GM12872 (cell line): ENCODE data around the gene CORO2B.

Experiments
- CTCF ChIP-seq: IDR thresholded peaks from 3 replicates; pipeline ENCODE4 v1.5.1; 2011; ENCODE audit warnings: low read depth, mild to moderate bottlenecking, low read length, moderate library complexity; ENCODE audit not compliant: insufficient read depth

Gene CORO2B

DNA sequence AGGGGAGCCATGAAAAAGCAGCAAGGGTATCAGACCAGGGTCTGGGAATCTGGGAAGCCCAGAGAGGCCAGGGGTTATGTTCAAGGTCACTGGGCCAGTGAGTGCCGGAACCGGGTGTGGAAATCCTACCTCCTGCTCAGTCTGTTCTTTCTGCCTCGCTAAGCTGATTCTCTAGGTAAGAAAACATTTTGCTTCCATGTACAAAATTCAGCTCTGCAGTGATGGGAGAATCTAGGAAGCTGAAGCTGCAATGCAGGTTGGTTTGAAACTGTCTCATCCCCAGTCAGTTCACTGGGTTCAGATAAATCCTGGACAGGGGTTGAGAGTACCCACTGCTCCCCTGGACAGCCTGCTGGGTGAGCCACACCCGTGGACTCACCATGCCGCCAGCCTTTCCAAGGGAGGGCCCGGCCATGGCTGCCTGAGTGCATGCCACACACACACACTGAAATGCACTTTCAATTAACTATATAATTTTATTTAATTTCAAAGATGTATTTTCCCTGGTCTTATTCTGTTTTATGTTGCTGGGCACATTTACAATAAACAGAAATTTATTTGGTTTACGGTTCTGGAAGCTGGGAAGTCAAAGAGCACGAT, 108.4 kb downstream of the CORO2B start:
- TF ChIP-seq CTCF = no peak

DNA sequence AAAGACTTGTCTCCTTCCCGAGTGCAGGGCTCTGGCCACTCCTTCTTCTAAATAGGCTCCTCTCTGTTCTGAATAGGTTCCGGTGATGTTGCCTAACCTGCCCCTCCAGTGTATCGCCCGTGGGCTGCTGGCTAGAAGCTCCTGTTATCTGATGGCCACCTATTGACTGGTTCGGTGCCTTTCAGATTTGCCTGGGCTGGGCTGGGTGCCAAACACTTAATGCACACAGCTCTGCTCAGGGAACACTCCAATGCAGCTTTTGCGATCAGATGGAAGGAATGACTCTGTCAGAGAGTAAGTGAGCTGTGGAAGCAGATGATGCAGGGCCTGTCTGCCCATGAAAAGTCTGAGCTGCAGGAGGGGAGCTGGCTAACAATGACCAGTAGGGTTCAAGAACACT, 112.9 kb downstream of the CORO2B start:
- no peak for TF ChIP-seq CTCF

DNA sequence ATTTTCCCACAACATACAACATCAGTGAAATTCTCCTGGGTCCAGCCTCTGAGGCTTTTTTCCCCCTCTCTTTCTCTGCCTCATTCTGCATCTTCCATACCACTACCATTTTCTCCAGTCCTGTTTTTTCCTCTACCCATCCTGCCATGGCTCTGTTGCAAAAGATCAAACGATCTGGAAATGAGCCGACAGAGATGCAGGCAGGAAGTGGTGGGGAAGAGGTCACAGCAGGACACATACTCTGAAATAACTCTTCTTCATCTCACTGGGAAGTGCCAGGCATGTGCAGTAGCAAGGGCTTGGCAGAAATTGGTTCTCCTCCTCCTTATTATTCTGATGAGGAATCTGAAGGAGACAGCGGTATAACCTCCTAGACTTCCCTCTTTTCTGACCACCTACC, 114.3 kb downstream of the CORO2B start:
- no peak for TF ChIP-seq CTCF

DNA sequence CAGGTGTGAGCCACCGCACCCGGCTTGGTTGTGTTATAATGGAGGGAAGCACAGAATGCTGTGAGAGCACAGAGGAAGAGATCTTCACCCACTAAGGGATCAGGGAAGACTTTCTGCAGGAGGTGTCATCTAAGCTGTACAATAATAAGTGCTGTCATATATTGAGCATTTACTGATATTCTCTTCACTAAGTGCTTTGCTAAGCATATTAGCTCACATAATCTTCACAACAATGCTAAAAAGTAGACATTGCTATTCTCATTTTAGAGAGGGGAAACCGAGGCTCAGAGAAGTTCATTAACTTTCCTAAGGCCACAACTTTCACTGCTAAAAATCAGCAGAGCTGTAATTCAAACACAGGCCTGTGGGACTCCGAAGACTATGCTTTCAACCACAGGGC, 115.3 kb downstream of the CORO2B start:
- TF ChIP-seq CTCF = no peak

GRCh38 chr15:68695061-68695595, 116.3 kb downstream of the CORO2B start:
- no peak for TF ChIP-seq CTCF

- no peak for TF ChIP-seq CTCF
Measured at GRCh38 chr15:68696414-68697363, 117.9 kb downstream of the CORO2B start.
